GM12878 (cell line): ENCODE results near the gene RUVBL2. TPM values are rescaled to one million over a fixed set of nuclear protein-coding genes. Genes with fewer than 3 reads are reported as not detected.
"Not testable (repeated sequence)": the region's sequence is repeated elsewhere in the genome, so short reads cannot be mapped to it uniquely, and the experiment has no call there.

Experiments used
- ATAC-seq: fragments of 200-7000 bp; cut with Tn5 transposase; 3 replicates; pipeline ENCODE4 v1.9.1; 2020; ENCODE audit warnings: mild to moderate bottlenecking, moderate library complexity
- BruUV-seq: library from RNA; stranded (reverse); fragments of 400-500 nt; replicated peaks from 2 replicates; lab custom pipeline; 2021; lab: Mats Ljungman, UMichigan
- CTCF ChIA-PET: fragments of 300-600 bp; sonication (Branson Sonifier 250); formaldehyde crosslinking; extraction: SDS; loops from one replicate; lab custom pipeline; 2021; ENCODE audit warnings: inconsistent platforms; lab: Yijun Ruan, JAX
- POLR2A ChIA-PET: fragments of 350-600 bp; formaldehyde crosslinking; extraction: SDS; loops from one replicate; lab custom pipeline; 2021; ENCODE audit warnings: inconsistent platforms; lab: Charles Lee
- RAD21 ChIA-PET: fragments of 300-600 bp; sonication (Branson Sonifier 250); formaldehyde crosslinking; loops from one replicate; lab custom pipeline; 2023; ENCODE audit warnings: antibody characterized with exemption; ENCODE audit not compliant: unreplicated experiment; lab: Charles Lee
- SMC1A ChIA-PET: fragments of 300-600 bp; sonication (Branson Sonifier 250); formaldehyde crosslinking; loops from one replicate; lab custom pipeline; 2023; ENCODE audit not compliant: unreplicated experiment, uncharacterized antibody; lab: Charles Lee
- DNase-seq: peaks from one replicate; pipeline ENCODE4 v3.0.0-alpha.2; 2011; ENCODE audit warnings: low read depth, low spot score
- FAIRE-seq: peaks from 3 replicates; lab custom pipeline; 2011; peaks lifted over from hg19 to GRCh38; lab: Jason Lieb, UNC
- H2AFZ ChIP-seq: 2 replicates; pipeline ENCODE4 v1.6.0; 2011; ENCODE audit warnings: low read depth, low read length, control low read depth; ENCODE audit not compliant: control insufficient read depth
- H3K27ac ChIP-seq: 2 replicates; pipeline ENCODE4 v1.5.1; 2011; ENCODE audit warnings: control low read depth; ENCODE audit not compliant: control insufficient read depth, insufficient read depth
- H3K27me3 ChIP-seq, 2 experiments: replicated peaks in 1 of 2; 2 replicates each; pipeline versions ENCODE4 v1.6.0 to v1.6.1; 2011; ENCODE audit warnings: low read length in 1 of 2; ENCODE audit not compliant: control insufficient read depth in 2 of 2, insufficient read depth in 2 of 2
- H3K36me3 ChIP-seq, 2 experiments: 2 replicates each; pipeline ENCODE4 v1.5.1; 2011; ENCODE audit warnings: low read length in 1 of 2; ENCODE audit not compliant: control insufficient read depth in 2 of 2, insufficient read depth in 2 of 2
- H3K4me1 ChIP-seq: 2 replicates; pipeline ENCODE4 v1.6.1; 2011; ENCODE audit warnings: mild to moderate bottlenecking, low read length, moderate library complexity, mixed read lengths; ENCODE audit not compliant: control insufficient read depth, insufficient read depth
- H3K4me2 ChIP-seq: 2 replicates; pipeline ENCODE4 v1.6.0; 2011; ENCODE audit warnings: control low read depth; ENCODE audit not compliant: control insufficient read depth, insufficient read depth
- H3K4me3 ChIP-seq: fragments of 200-600 bp; sonication (generic); 2 replicates; pipeline ENCODE4 v1.5.1; 2016
- H3K79me2 ChIP-seq: 2 replicates; pipeline ENCODE4 v1.6.0; 2011; ENCODE audit warnings: low read length; ENCODE audit not compliant: control insufficient read depth, insufficient read depth
- H3K9ac ChIP-seq: 2 replicates; pipeline ENCODE4 v1.8.0; 2011; ENCODE audit warnings: low read length, control low read depth, mixed read lengths; ENCODE audit not compliant: control insufficient read depth, insufficient read depth
- H3K9me3 ChIP-seq: replicated peaks from 3 replicates; pipeline ENCODE4 v1.5.1; 2011; ENCODE audit warnings: mild to moderate bottlenecking, low read length; ENCODE audit not compliant: control insufficient read depth, insufficient read depth
- H4K20me1 ChIP-seq: 2 replicates; pipeline ENCODE4 v1.6.0; 2011; ENCODE audit not compliant: control insufficient read depth, insufficient read depth
- CHD4 ChIP-seq: fragments of 200-600 bp; sonication (generic); IDR thresholded peaks from 2 replicates; pipeline ENCODE4 v1.6.1; 2016; ENCODE audit warnings: mild to moderate bottlenecking
- CREM ChIP-seq: IDR thresholded peaks from 2 replicates; pipeline ENCODE4 v1.6.1; 2014; ENCODE audit warnings: antibody characterized with exemption, low read depth
- E2F8 ChIP-seq: fragments of 450-650 bp; IDR thresholded peaks from 2 replicates; pipeline ENCODE4 v1.6.1; 2018; ENCODE audit warnings: mild to moderate bottlenecking, low read depth, moderate library complexity; ENCODE audit not compliant: partially characterized antibody
- GATAD2B ChIP-seq: fragments of 450-650 bp; conservative IDR thresholded peaks from 2 replicates; pipeline ENCODE4 v1.6.1; 2017; ENCODE audit warnings: low read depth, mild to moderate bottlenecking, moderate library complexity
- JUNB ChIP-seq: IDR thresholded peaks from 2 replicates; pipeline ENCODE4 v1.6.1; 2016; ENCODE audit warnings: antibody characterized with exemption, mild to moderate bottlenecking
- NR2F1 ChIP-seq: fragments of 450-650 bp; conservative IDR thresholded peaks from 2 replicates; pipeline ENCODE4 v1.6.1; 2017; ENCODE audit warnings: mild to moderate bottlenecking
- PAX8 ChIP-seq: fragments of 450-650 bp; IDR thresholded peaks from 2 replicates; pipeline ENCODE4 v1.6.1; 2017; ENCODE audit warnings: mild to moderate bottlenecking, moderate library complexity
- TCF12 ChIP-seq: IDR thresholded peaks from 2 replicates; pipeline ENCODE4 v1.6.1; 2011; ENCODE audit warnings: low read depth, mild to moderate bottlenecking, low read length
- YY1 ChIP-seq: IDR thresholded peaks from 2 replicates; pipeline ENCODE4 v1.6.1; 2011; ENCODE audit warnings: low read depth, mild to moderate bottlenecking, low read length
- ZNF24 ChIP-seq: fragments of 450-650 bp; IDR thresholded peaks from 2 replicates; pipeline ENCODE4 v1.6.1; 2017; ENCODE audit warnings: antibody characterized with exemption, mild to moderate bottlenecking
- ZZZ3 ChIP-seq: IDR thresholded peaks from 2 replicates; pipeline ENCODE4 v1.6.1; 2011; ENCODE audit warnings: low read depth; ENCODE audit not compliant: control insufficient read depth, insufficient read length
- WGBS: methylation state at CpG from one replicate; pipeline ENCODE4 v1.1.6; 2016; ENCODE audit warnings: low lambda C conversion rate; ENCODE audit not compliant: insufficient replicate concordance, insufficient coverage; ENCODE audit errors: missing lambda C conversion rate; 5-methylcytosine and 5-hydroxymethylcytosine counted together
- in situ Hi-C: fragments of 300-500 bp; cut with MboI; formaldehyde crosslinking; loops from 9 replicates; pipeline ENCODE4 v1.14.3; 2018; ENCODE audit warnings: mixed read lengths
- intact Hi-C: fragments of 100-400 bp; cut with micrococcal nuclease; formaldehyde crosslinking; loops from one replicate; pipeline ENCODE4 v1.14.2; 2022; ENCODE audit not compliant: unreplicated experiment
- polyA plus RNA-seq, 11 experiments: library from polyadenylated mRNA; depleted of rRNA in 4 of 11; unstranded in 6 of 11; stranded (reverse) in 5 of 11; fragments of >200 nt; fragmentation: Nextera tagmentation in 4 of 11; fragmentation: Illumina TruSeq in 1 of 11; extraction: Ambion mirVana in 4 of 11; extraction: Trizol in 1 of 11; gene quantifications; 1 replicate in 1 of 11; 2 replicates in 10 of 11; pipeline versions ENCODE4 v1.2.1 to v1.2.3, GENCODE V29; 2011 to 2016; ENCODE audit warnings: inconsistent platforms in 2 of 11, missing spikeins in 2 of 11, low read depth in 1 of 11
- total RNA-seq, 4 experiments: library from RNA; depleted of rRNA in 3 of 4; stranded (reverse); fragments of >200 nt in 3 of 4; fragmentation: Illumina TruSeq in 1 of 4; extraction: Trizol in 1 of 4; gene quantifications; 2 replicates each; pipeline versions ENCODE4 v1.2.1 to v1.2.3, GENCODE V29; 2013 to 2021

RUVBL2 gene
- total and polyA plus RNA-seq, 10 of the 15 experiments (the other 5 are each of a cell fraction or from before 2014, with no cell fraction given): 33.8 to 224 (median 125) TPM

DNA sequence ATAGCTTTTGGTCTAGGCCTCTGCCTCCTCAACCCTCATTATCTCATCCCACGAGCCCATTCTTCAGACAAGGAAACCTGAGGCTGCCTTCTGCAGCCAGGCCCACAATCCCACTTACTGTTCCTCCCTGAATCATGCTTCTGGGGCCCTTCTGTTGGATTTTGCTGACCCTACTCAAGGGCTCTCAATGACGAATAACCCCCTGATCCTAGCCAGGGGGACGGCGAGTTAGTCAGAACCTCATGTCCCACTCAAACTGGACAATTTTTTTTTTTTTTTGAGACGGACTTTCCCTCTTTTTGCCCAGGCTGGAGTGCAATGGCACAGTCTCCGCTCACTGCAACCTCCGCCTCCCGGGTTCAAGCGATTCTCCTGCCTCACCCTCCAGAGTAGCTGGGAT, 28.4 kb downstream of the RUVBL2 start:
- ChIA-PET CTCF (interaction anchor here (0.8 to 1.8 kb wide), 2 partner anchors 76 to 177 kb away, joined by 3 to 5 read pairs; no protein-coding TSS in a partner anchor), RAD21 (interaction anchor here (0.6 kb wide), 1 partner anchor 85 kb away, joined by 3 read pairs; no protein-coding TSS in a partner anchor), POLR2A (no interaction called here), SMC1A (no interaction called here)
- ATAC-seq (no peak), DNase-seq (no peak), FAIRE-seq (no peak)
- TF ChIP-seq TCF12 (no peak), YY1 (no peak), ZNF24 (no peak), GATAD2B (no peak), CREM (no peak), JUNB (no peak), ZZZ3 (no peak), E2F8 (no peak), PAX8 (no peak), NR2F1 (no peak), CHD4 (no peak)
- 65% methylated on average over 8 of the region's 9 CpGs for WGBS
- H3K4me2 ChIP-seq: no peak overlapping the region
- intact Hi-C loops (no loop called here), in situ Hi-C loops (no loop called here)
- H3K36me3 ChIP-seq: no peaks in the 10 kb centered on the region
- H3K4me3 ChIP-seq: no peak overlapping the region
- no peak overlapping the region for H3K9ac ChIP-seq
- no peaks in the 10 kb centered on the region for H3K27me3 ChIP-seq
- no peaks in the 10 kb centered on the region for H4K20me1 ChIP-seq
- H3K79me2 ChIP-seq: no peaks in the 10 kb centered on the region
- no peak overlapping the region for H2AFZ ChIP-seq
- no TSS peak for BruUV-seq
- H3K27ac ChIP-seq: no peak overlapping the region
- peaks cover 15% of the 10 kb centered on the region for H3K4me1 ChIP-seq
- no peaks in the 10 kb centered on the region for H3K9me3 ChIP-seq

- POLR2A ChIA-PET, H3K9ac ChIP-seq, intact Hi-C loops, H3K4me2 ChIP-seq, BruUV-seq, H3K27me3 ChIP-seq, RAD21 ChIA-PET, DNase-seq, CTCF ChIA-PET, H3K4me3 ChIP-seq, H4K20me1 ChIP-seq, ATAC-seq, H3K27ac ChIP-seq, SMC1A ChIA-PET, FAIRE-seq, H3K9me3 ChIP-seq, H2AFZ ChIP-seq, in situ Hi-C loops, H3K79me2 ChIP-seq, H3K36me3 ChIP-seq: not testable (repeated sequence)
- peaks cover 10% of the 10 kb centered on the region for H3K4me1 ChIP-seq
- 28% methylated on average over 15 of the region's 15 CpGs for WGBS
Measured at GRCh38 chr19:49024233-49024632, 30.5 kb downstream of the RUVBL2 start, which contains the start of gene CGB3. TSS of gene CGB3 (minus strand) at chr19:49024333. CDS start at chr19:49023971, 362 bp downstream.
